Measurements from ENCODE around the gene PLCG1.

PLCG1 gene

GRCh38 chr20:41168281-41169161 lies 31.2 kb downstream of the PLCG1 start:
- DNase-seq: no peak

GRCh38 chr20:41169162-41169690 lies 31.9 kb downstream of the PLCG1 start:
- no peak for DNase-seq

GRCh38 chr20:41169791-41170351 lies 32.5 kb downstream of the PLCG1 start:
- peak; percentile 65 for DNase-seq

GRCh38 chr20:41170386-41171105 lies 33.2 kb downstream of the PLCG1 start:
- DNase-seq: no peak

GRCh38 chr20:41171736-41172295 lies 34.5 kb downstream of the PLCG1 start:
- no peak for DNase-seq

- DNase-seq: no peak
Observed at GRCh38 chr20:41172296-41173140, 35.2 kb downstream of the PLCG1 start.

GRCh38 chr20:41173161-41173721 lies 35.9 kb downstream of the PLCG1 start:
- DNase-seq: peak; percentile 76

GRCh38 chr20:41173791-41174341 lies 36.5 kb downstream of the PLCG1 start:
- DNase-seq: no peak

GRCh38 chr20:41174373-41174772 lies 37.0 kb downstream of the PLCG1 start:
- DNase-seq: no peak

- DNase-seq: peak; percentile 46
Observed at GRCh38 chr20:41174782-41175181, 37.4 kb downstream of the PLCG1 start.

GRCh38 chr20:41175201-41175651 lies 37.9 kb downstream of the PLCG1 start:
- no peak for DNase-seq

GRCh38 chr20:41175727-41176330 lies 38.5 kb downstream of the PLCG1 start:
- no peak for DNase-seq

GRCh38 chr20:41176711-41177552 lies 39.6 kb downstream of the PLCG1 start:
- no peak for DNase-seq

- peak; percentile 97 for DNase-seq
Observed at GRCh38 chr20:41177636-41178035, 40.3 kb downstream of the PLCG1 start.

GRCh38 chr20:41178495-41178894 lies 41.2 kb downstream of the PLCG1 start:
- DNase-seq: no peak

- DNase-seq: no peak
Observed at GRCh38 chr20:41178904-41179432, 41.6 kb downstream of the PLCG1 start.

GRCh38 chr20:41179961-41180360 lies 42.6 kb downstream of the PLCG1 start:
- DNase-seq: no peak

GRCh38 chr20:41180599-41181333 lies 43.4 kb downstream of the PLCG1 start:
- DNase-seq: no peak

GRCh38 chr20:41181567-41181966 lies 44.2 kb downstream of the PLCG1 start:
- no peak for DNase-seq
